Activated T-helper 1 cell treated with Interleukin-2 at 50 U/mL for 16 hours (primary cell): ENCODE data around the gene PPP1R16B.

ENCODE experiments used
- DNase-seq: peaks from one replicate; pipeline ENCODE4 v3.0.0-alpha.2; 2020; ENCODE audit warnings: low read depth

Gene PPP1R16B

GRCh38 chr20:38896009-38896594 is 90.6 kb downstream of the PPP1R16B start:
- DNase-seq = no peak

DNA sequence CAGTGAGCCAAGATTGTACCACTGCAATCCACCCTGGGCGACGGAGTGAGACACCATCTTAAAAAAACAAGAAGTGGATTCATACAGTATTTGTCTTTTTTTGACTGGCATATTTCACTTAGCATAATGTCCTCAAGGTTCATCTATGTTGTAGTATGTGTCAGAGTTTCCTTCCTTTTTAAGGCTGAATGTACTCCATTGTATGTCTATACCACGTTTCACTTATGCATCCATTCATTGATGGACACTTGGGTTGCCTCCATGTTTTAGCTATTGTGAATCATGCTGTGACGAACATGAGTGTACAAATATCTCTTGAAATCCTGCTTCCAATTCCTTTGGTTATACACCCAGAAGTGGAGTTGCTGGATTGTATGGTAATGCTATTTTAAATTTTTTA is 91.8 kb downstream of the PPP1R16B start:
- DNase-seq = no peak

DNA sequence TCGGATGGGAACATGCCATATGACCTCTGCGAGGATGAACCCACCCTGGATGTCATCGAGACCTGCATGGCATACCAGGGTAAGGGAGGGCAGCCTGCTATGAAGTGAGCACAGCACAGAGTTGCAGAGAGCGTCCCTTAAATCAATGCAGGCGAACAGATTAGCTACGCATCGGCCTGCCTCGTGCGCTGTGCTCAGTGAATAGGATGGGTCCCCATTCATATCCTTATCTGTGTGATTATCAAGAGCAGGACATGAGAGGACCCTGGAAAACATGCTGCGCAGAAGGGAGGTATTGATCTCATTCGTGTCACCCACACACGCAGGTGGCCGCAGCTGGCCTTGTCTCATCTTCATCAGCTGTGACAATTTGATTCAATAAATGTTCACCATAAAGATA is 95.1 kb downstream of the PPP1R16B start:
- no peak for DNase-seq

DNA sequence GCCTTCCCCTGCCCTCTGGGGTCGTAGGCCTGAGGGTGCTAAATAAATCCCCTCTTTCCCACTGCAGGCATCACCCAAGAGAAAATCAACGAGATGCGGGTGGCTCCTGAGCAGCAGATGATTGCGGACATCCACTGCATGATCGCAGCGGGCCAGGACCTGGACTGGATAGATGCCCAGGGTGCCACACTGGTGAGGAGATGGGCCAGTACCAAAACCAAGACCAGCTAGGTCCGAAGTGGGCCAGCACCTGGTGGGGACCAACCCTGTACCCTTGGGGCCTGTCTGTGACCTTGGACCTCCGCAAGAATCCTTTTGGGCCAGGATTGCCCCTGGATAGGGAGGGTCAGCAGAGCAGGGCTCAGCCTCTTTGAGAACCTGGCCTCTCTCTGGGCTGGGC is 97.1 kb downstream of the PPP1R16B start:
- DNase-seq = no peak

GRCh38 chr20:38903335-38903734 is 97.8 kb downstream of the PPP1R16B start:
- no peak for DNase-seq

- DNase-seq = no peak
Measured at GRCh38 chr20:38905375-38905774, 99.9 kb downstream of the PPP1R16B start.

- no peak for DNase-seq
Measured at GRCh38 chr20:38907918-38908677, 102.6 kb downstream of the PPP1R16B start.

- DNase-seq = no peak
Measured at GRCh38 chr20:38915355-38915754, 109.9 kb downstream of the PPP1R16B start.

DNA sequence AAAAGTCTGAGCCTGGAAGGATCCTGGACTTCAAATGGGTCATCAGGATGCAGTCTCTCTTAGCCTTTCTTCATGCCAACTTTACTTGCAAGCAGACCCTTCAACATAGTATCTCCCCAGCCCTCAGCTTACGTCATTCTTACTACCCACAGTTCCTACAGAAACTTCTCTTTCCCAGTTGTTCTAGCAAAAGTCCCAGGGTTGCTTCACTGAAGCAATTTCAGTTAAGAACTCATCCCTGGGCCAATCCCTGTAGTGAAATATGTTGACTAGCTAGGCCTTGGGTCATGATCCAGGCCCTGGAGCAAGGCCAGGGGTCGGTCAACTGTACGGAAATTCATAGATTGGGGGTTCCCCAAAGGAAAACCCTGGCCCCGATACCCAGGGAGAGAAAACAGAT is 112.2 kb downstream of the PPP1R16B start:
- DNase-seq = no peak

GRCh38 chr20:38918172-38918571 is 112.7 kb downstream of the PPP1R16B start:
- no peak for DNase-seq

- no peak for DNase-seq
Measured at GRCh38 chr20:38919683-38920082, 114.2 kb downstream of the PPP1R16B start.

GRCh38 chr20:38920411-38920810 is 114.9 kb downstream of the PPP1R16B start:
- no peak for DNase-seq

GRCh38 chr20:38920851-38921250 is 115.4 kb downstream of the PPP1R16B start:
- DNase-seq = no peak

GRCh38 chr20:38924718-38925117 is 119.2 kb downstream of the PPP1R16B start:
- no peak for DNase-seq

- DNase-seq = peak; percentile 85
Measured at GRCh38 chr20:38926142-38926933, 120.8 kb downstream of the PPP1R16B start, which contains the start of gene FAM83D. Gene FAM83D, plus strand, starts transcription at chr20:38926417. Its CDS starts 26 bp downstream, at chr20:38926443.

DNA sequence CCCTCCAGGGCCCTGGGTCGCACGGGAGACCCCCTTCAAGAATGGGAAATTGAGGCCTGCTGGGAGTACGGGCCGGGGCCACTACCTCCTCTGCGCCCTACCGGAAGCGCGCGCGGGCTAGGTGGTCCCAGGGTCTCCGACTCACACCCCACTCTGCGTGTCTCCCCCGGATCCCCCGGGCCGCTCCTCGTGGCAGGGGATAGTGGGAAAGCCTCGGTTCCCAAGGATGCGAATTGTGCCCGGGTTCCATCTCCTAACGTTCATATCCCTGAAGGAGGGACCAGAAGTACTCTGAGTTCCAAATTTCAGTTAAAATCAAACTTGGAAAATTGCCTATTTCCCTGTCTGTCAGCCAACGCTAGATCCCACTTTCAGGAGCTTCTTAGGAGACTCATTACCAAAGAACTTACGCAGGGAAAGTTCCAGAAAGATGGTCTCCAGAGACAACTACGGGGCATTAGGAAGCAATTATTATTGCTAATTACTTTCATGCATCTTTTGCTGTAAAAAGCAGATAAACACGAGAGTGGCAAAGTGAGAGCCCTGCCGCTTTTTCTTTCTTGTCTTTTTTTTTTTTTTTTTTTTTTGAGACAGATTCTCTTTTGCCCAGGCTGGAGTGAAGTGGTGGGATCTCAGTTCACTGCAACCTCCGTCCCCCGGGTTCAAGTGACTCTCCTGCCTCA is 121.6 kb downstream of the PPP1R16B start:
- DNase-seq = no peak

DNA sequence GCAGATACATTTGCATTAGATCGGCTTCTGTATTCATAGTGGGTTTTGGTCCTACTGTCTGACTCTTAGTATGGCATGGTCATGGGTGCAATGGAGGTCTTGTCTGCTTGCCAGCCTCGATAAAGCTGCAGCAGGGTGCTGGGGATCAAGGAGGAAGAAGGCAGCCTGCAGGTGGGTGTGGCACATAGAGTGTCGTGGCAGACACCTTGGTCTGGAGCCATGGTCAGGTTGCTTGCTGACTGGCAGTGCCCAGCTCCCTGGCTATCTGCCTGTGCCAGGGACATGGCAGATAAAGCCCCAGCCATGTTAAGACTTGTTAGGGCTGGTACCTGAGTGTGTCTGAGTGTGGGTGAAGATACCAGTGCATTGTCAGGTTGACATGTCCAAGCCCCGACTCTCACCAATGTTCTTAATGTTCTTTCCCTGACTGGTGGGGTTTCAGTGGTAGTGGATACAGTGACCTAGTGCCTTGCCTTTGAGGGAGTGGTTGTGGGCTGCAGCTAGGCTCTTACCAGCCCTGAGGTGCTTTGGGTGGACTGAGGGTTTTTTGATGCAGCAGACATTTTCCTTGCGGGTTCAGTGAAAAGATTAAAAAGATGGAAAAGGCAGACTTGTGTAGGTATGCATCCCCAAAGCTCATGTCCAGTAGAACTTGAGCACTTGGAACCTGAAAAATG is 122.5 kb downstream of the PPP1R16B start:
- DNase-seq = no peak

- no peak for DNase-seq
Measured at GRCh38 chr20:38930242-38930569, 124.7 kb downstream of the PPP1R16B start.

DNA sequence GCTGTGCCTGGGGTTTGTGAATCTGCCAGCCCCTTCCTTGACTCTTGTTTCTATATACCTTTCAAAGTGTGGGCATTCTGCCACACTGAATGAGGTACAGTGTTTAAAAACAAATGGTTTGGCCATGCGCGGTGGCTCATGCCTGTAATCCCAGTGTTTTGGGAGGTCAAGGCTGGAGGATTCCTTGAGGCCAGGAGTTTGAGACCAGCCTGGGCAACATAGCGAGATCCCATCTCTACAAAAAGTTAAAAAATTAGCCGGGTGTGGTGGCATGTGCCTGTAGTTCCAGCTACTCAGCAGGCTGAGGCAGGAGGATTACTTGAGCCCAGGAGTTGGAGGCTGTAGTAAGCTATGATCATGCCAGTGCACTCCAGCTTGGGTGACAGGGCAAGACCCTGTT is 126.5 kb downstream of the PPP1R16B start:
- no peak for DNase-seq

- DNase-seq = no peak
Measured at GRCh38 chr20:38932457-38933120, 127.1 kb downstream of the PPP1R16B start.

- no peak for DNase-seq
Measured at GRCh38 chr20:38934530-38934929, 129.0 kb downstream of the PPP1R16B start.
